Rectal smooth muscle tissue (tissue), 1 donor: ENCODE measurements around the gene AP1S1.
"Not testable (repeated sequence)": the region's sequence is repeated elsewhere in the genome, so short reads cannot be mapped to it uniquely, and the experiment has no call there.

Experiments used
- H3K27ac ChIP-seq: one replicate; pipeline ENCODE4 v1.7.0; 2013; ENCODE audit warnings: low read depth, low read length, inconsistent platforms
- H3K27me3 ChIP-seq: one replicate; pipeline ENCODE4 v1.7.0; 2013; ENCODE audit warnings: low read length; ENCODE audit not compliant: control insufficient read depth, insufficient read depth
- H3K36me3 ChIP-seq: one replicate; pipeline ENCODE4 v1.7.0; 2013; ENCODE audit warnings: low read length; ENCODE audit not compliant: control insufficient read depth, insufficient read depth
- H3K4me1 ChIP-seq: one replicate; pipeline ENCODE4 v1.7.0; 2013; ENCODE audit warnings: low read length; ENCODE audit not compliant: control insufficient read depth, insufficient read depth
- H3K4me3 ChIP-seq: one replicate; pipeline ENCODE4 v1.7.0; 2013; ENCODE audit warnings: low read length
- H3K9ac ChIP-seq: one replicate; pipeline ENCODE4 v1.7.0; 2013; ENCODE audit warnings: low read length

AP1S1 gene

GRCh38 chr7:101127460-101128039 lies 26.7 kb upstream of the AP1S1 start:
- H3K4me1 ChIP-seq: peaks cover 15% of the 10 kb centered on the region
- no peaks in the 10 kb centered on the region for H3K36me3 ChIP-seq
- no peak overlapping the region for H3K9ac ChIP-seq
- no peaks in the 10 kb centered on the region for H3K27me3 ChIP-seq
- peak overlapping the region; percentile 38 for H3K4me3 ChIP-seq
- no peak overlapping the region for H3K27ac ChIP-seq

GRCh38 chr7:101128040-101128834 lies 26.0 kb upstream of the AP1S1 start:
- Histone ChIP-seq H3K4me1 (peaks cover 11% of the 10 kb centered on the region), H3K36me3 (no peaks in the 10 kb centered on the region), H3K27ac (no peak overlapping the region), H3K27me3 (no peaks in the 10 kb centered on the region), H3K9ac (no peak overlapping the region), H3K4me3 (no peak overlapping the region)

GRCh38 chr7:101129603-101130117 lies 24.6 kb upstream of the AP1S1 start:
- Histone ChIP-seq H3K27ac (no peak overlapping the region), H3K27me3 (no peaks in the 10 kb centered on the region), H3K9ac (no peak overlapping the region), H3K4me3 (no peak overlapping the region), H3K4me1 (peaks cover 11% of the 10 kb centered on the region), H3K36me3 (no peaks in the 10 kb centered on the region)

GRCh38 chr7:101132626-101133600 lies 21.4 kb upstream of the AP1S1 start:
- not testable (repeated sequence) for H3K36me3 ChIP-seq, H3K4me1 ChIP-seq, H3K27ac ChIP-seq, H3K9ac ChIP-seq, H3K4me3 ChIP-seq, H3K27me3 ChIP-seq

- Histone ChIP-seq H3K27ac (no peak overlapping the region), H3K4me1 (no peaks in the 10 kb centered on the region), H3K36me3 (no peaks in the 10 kb centered on the region), H3K9ac (no peak overlapping the region), H3K4me3 (no peak overlapping the region), H3K27me3 (no peaks in the 10 kb centered on the region)
These were observed 20.5 kb upstream of the AP1S1 start for GRCh38 chr7:101133621-101134398.

GRCh38 chr7:101134399-101134980 lies 19.8 kb upstream of the AP1S1 start:
- Histone ChIP-seq H3K9ac (no peak overlapping the region), H3K4me1 (no peaks in the 10 kb centered on the region), H3K4me3 (no peak overlapping the region), H3K36me3 (no peaks in the 10 kb centered on the region), H3K27ac (no peak overlapping the region), H3K27me3 (no peaks in the 10 kb centered on the region)

GRCh38 chr7:101137651-101138212 lies 16.5 kb upstream of the AP1S1 start:
- Histone ChIP-seq H3K27ac (no peak overlapping the region), H3K9ac (no peak overlapping the region), H3K27me3 (no peaks in the 10 kb centered on the region), H3K4me1 (no peaks in the 10 kb centered on the region), H3K4me3 (no peak overlapping the region), H3K36me3 (no peaks in the 10 kb centered on the region)

- no peaks in the 10 kb centered on the region for H3K4me1 ChIP-seq
- no peak overlapping the region for H3K27ac ChIP-seq
- H3K27me3 ChIP-seq: no peaks in the 10 kb centered on the region
- H3K36me3 ChIP-seq: no peaks in the 10 kb centered on the region
- peak overlapping the region; percentile 33 for H3K4me3 ChIP-seq
- H3K9ac ChIP-seq: no peak overlapping the region
These were observed 15.9 kb upstream of the AP1S1 start for GRCh38 chr7:101138213-101138870.

- no peaks in the 10 kb centered on the region for H3K36me3 ChIP-seq
- H3K9ac ChIP-seq: no peak overlapping the region
- no peak overlapping the region for H3K4me3 ChIP-seq
These were observed 14.0 kb upstream of the AP1S1 start for GRCh38 chr7:101140339-101140699.

GRCh38 chr7:101140746-101141382 lies 13.4 kb upstream of the AP1S1 start:
- Histone ChIP-seq H3K9ac (no peak overlapping the region), H3K27ac (no peak overlapping the region)

More at GRCh38 chr7:101140339-101140699, 14.0 kb upstream of the AP1S1 start:
- Histone ChIP-seq H3K4me1 (no peaks in the 10 kb centered on the region), H3K27me3 (no peaks in the 10 kb centered on the region), H3K27ac (no peak overlapping the region)

More at GRCh38 chr7:101140746-101141382, 13.4 kb upstream of the AP1S1 start:
- no peaks in the 10 kb centered on the region for H3K4me1 ChIP-seq
- H3K27me3 ChIP-seq: no peaks in the 10 kb centered on the region
- H3K36me3 ChIP-seq: no peaks in the 10 kb centered on the region
- no peak overlapping the region for H3K4me3 ChIP-seq
